CD8-positive, alpha-beta memory T cell (primary cell): ENCODE measurements around the gene TMEM183A. TPM values are rescaled to one million over a fixed set of nuclear protein-coding genes. Genes with fewer than 3 reads are reported as not detected.

Experiments
- CTCF ChIA-PET: fragments of 350-600 bp; sonication (Branson Sonifier 250); formaldehyde crosslinking; loops from one replicate; lab custom pipeline; 2021; ENCODE audit warnings: antibody characterized with exemption; lab: Charles Lee
- POLR2A ChIA-PET: fragments of 350-600 bp; sonication (Branson Sonifier 250); formaldehyde crosslinking; loops from one replicate; lab custom pipeline; 2021; ENCODE audit warnings: antibody characterized with exemption; lab: Charles Lee
- DNase-seq, 5 donors: peaks; one replicate each; pipeline versions ENCODE4 v3.0.0 to v3.0.0-alpha.2; 2020 to 2022; ENCODE audit warnings: mixed read lengths in 1 of 5
- H3K27ac ChIP-seq: one replicate; pipeline ENCODE4 v1.7.0; 2013; ENCODE audit warnings: low read depth, mild to moderate bottlenecking, low read length, moderate library complexity
- H3K27me3 ChIP-seq: 2 replicates; pipeline ENCODE4 v1.7.0; 2013; ENCODE audit warnings: low read length, mild to moderate bottlenecking; ENCODE audit not compliant: insufficient read depth, poor library complexity, severe bottlenecking
- H3K36me3 ChIP-seq: 2 replicates; pipeline ENCODE4 v1.7.0; 2013; ENCODE audit warnings: mild to moderate bottlenecking, low read length, moderate library complexity; ENCODE audit not compliant: insufficient read depth
- H3K4me1 ChIP-seq: 2 replicates; pipeline ENCODE4 v1.7.0; 2013; ENCODE audit warnings: mild to moderate bottlenecking, low read length, moderate library complexity; ENCODE audit not compliant: insufficient read depth
- H3K4me3 ChIP-seq: 2 replicates; pipeline ENCODE4 v1.7.0; 2013; ENCODE audit warnings: mild to moderate bottlenecking, low read length
- H3K9me3 ChIP-seq: 2 replicates; pipeline ENCODE4 v1.7.0; 2013; ENCODE audit warnings: mild to moderate bottlenecking, low read length
- H3K27ac Mint-ChIP-seq, 8 donors: one replicate each; pipeline ENCODE4 v1.8.0; 2020 to 2021; ENCODE audit warnings: mixed read lengths in 8 of 8, mild to moderate bottlenecking in 6 of 8, inconsistent platforms in 3 of 8, moderate library complexity in 3 of 8
- H3K27me3 Mint-ChIP-seq, 2 donors: one replicate each; pipeline ENCODE4 v1.8.0; 2020 to 2021; ENCODE audit warnings: mixed read lengths in 2 of 2, mild to moderate bottlenecking in 1 of 2, moderate library complexity in 1 of 2
- H3K36me3 Mint-ChIP-seq, 3 donors: one replicate each; pipeline ENCODE4 v1.8.0; 2020 to 2021; ENCODE audit warnings: mixed read lengths in 3 of 3, inconsistent platforms in 1 of 3, mild to moderate bottlenecking in 1 of 3
- H3K4me1 Mint-ChIP-seq, 3 donors: one replicate each; pipeline ENCODE4 v1.8.0; 2020 to 2021; ENCODE audit warnings: mixed read lengths in 3 of 3, inconsistent platforms in 1 of 3, mild to moderate bottlenecking in 1 of 3
- H3K4me3 Mint-ChIP-seq, 7 donors: one replicate each; pipeline ENCODE4 v1.8.0; 2020 to 2021; ENCODE audit warnings: mixed read lengths in 7 of 7, mild to moderate bottlenecking in 6 of 7, moderate library complexity in 4 of 7, inconsistent platforms in 2 of 7
- H3K9me3 Mint-ChIP-seq, 5 donors: one replicate each; pipeline ENCODE4 v1.8.0; 2020 to 2022; ENCODE audit warnings: mixed read lengths in 5 of 5, mild to moderate bottlenecking in 3 of 5, moderate library complexity in 2 of 5, inconsistent platforms in 1 of 5
- polyA plus RNA-seq: library from polyadenylated mRNA; unstranded; fragments of 300-500 nt; fragmentation: Illumina TruSeq; gene quantifications from one replicate; pipeline ENCODE4 v1.2.3, GENCODE V29; 2021
- total RNA-seq, 2 experiments: library from RNA; stranded (reverse); gene quantifications; one replicate each; pipeline ENCODE4 v1.2.3, GENCODE V29; 2021

The TMEM183A gene
- total and polyA plus RNA-seq, 3 experiments from 2014 or later, result 55.4 to 77.2 (median 76.9) TPM

DNA sequence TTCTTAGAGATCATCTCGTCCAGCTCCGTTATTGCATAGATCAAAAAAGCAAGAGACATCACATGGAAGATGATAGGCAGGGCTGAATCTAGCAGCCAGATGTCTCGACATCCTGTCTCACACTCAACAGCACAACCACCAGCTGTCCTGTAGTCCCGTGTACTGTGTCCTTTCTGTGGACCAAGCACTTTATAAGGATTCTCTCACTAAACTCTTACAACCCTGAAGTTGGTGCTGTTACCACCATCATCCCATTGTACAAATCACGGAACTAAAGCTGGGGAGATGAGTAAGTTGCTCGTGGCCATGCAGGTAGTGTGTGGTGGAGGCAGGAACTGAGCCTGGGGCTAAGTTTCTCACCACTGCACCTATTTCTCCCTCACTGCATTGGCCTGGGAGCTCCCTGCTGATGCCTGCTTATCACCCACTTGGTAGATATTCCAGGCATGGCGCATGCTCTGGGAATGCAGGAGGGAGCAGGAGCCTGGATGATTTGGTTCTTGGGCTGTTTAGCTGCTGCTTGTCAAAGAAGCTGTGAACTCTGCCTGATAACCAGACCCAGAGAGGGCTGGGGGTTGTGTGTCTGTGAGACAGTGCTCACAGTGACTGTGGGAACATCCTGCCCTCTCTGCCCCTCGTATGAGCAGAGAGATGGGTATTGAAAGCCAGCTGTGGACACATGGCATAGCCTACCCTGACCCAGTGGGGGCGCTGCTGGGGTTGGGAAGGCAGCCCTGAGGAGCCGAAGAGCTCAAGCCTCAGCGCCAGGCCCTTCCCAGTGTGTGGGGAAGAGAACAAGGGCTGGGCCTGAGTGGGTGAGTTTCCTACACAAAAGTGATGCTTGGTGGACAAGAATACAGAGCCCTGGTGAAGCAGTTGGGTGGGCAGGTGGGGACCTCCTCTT lies 32.7 kb downstream of the TMEM183A start:
- peaks cover 1 to 5% (median 5%) of the 10 kb centered on the region in 3 donors for H3K4me1 Mint-ChIP-seq
- H3K27ac Mint-ChIP-seq, result no peak overlapping the region
- no peaks in the 10 kb centered on the region for H3K9me3 ChIP-seq
- H3K36me3 Mint-ChIP-seq, result no peaks in the 10 kb centered on the region
- no peaks in the 10 kb centered on the region for H3K36me3 ChIP-seq
- ChIA-PET POLR2A (interaction anchor here (1.1 kb wide), 1 partner anchor 229 kb away, joined by 3 read pairs; no protein-coding TSS in a partner anchor), CTCF (interaction anchor here (0.7 to 4.6 kb wide), 20 partner anchors 10 to 448 kb away, joined by 3 to 57 read pairs (median 4); partner anchors contain the start of genes CHI3L1 and PPFIA4)
- H3K27ac ChIP-seq, result no peak overlapping the region
- no peaks in the 10 kb centered on the region for H3K27me3 ChIP-seq
- no peak overlapping the region for H3K4me3 ChIP-seq
- DNase-seq, result no peak
- no peak overlapping the region for H3K4me3 Mint-ChIP-seq
- no peaks in the 10 kb centered on the region for H3K4me1 ChIP-seq
- no peaks in the 10 kb centered on the region for H3K9me3 Mint-ChIP-seq
- peaks cover 4 to 20% of the 10 kb centered on the region in 2 donors for H3K27me3 Mint-ChIP-seq

DNA sequence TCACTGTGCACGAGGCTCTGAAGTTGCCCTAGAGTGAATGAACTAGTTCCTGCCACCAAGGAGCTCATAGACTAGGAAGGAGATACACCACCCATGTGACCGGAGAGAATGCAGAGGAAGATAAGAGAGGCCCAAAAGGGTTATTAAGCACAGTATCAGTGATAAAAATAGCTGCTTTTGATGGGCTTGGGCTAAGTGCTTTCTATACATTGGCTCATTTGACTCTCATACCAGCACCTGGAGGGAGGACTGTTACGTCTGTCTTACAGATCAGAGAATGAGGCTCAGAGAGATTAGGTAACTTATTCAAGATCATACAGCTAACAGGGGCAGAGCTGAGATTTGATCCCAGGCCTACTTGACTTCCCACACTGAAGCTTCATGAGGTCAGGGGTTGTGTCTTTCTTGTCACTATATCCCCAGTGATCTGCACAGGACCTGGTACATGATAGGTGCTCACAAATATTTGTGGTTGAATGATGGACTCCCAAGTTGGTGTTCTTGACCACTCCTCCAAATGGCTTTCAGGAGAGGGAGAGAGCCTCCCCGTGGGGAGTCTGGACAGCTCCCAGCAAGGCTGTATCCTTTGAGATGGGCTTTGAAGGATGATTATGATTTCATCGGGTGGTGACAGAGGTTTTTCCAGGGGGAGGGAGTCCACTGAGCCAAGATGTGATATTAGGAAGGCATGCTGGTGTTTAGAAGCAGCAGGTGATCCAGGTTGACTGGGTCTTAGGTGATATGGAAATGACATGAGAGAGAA lies 33.5 kb downstream of the TMEM183A start:
- no peak overlapping the region for H3K4me3 Mint-ChIP-seq
- DNase-seq, result no peak
- peak overlapping the region in 2 of 8 donors; percentile 47 to 59 for H3K27ac Mint-ChIP-seq
- peaks cover 1 to 5% (median 5%) of the 10 kb centered on the region in 3 donors for H3K4me1 Mint-ChIP-seq
- H3K36me3 Mint-ChIP-seq, result no peaks in the 10 kb centered on the region
- no peaks in the 10 kb centered on the region for H3K9me3 Mint-ChIP-seq
- Histone ChIP-seq H3K36me3 (no peaks in the 10 kb centered on the region), H3K4me1 (no peaks in the 10 kb centered on the region), H3K27me3 (no peaks in the 10 kb centered on the region), H3K9me3 (no peaks in the 10 kb centered on the region), H3K4me3 (no peak overlapping the region), H3K27ac (no peak overlapping the region)
- peaks cover 5 to 22% of the 10 kb centered on the region in 2 donors for H3K27me3 Mint-ChIP-seq
- POLR2A ChIA-PET, result no interaction called here
- CTCF ChIA-PET, result interaction anchor here (0.8 to 4.6 kb wide), 8 partner anchors 10 to 227 kb away, joined by 3 to 57 read pairs (median 6); no protein-coding TSS in a partner anchor

- H3K27me3 Mint-ChIP-seq, result peaks cover 5 to 22% of the 10 kb centered on the region in 2 donors
- no peaks in the 10 kb centered on the region for H3K4me1 ChIP-seq
- no peaks in the 10 kb centered on the region for H3K36me3 Mint-ChIP-seq
- no peak overlapping the region for H3K4me3 ChIP-seq
- H3K36me3 ChIP-seq, result no peaks in the 10 kb centered on the region
- peaks cover 1 to 5% (median 5%) of the 10 kb centered on the region in 3 donors for H3K4me1 Mint-ChIP-seq
- no peaks in the 10 kb centered on the region for H3K27me3 ChIP-seq
- no peak for DNase-seq
- ChIA-PET CTCF (interaction anchor here (3.5 to 4.6 kb wide), 3 partner anchors 131 to 227 kb away, joined by 15 to 57 read pairs (median 21); no protein-coding TSS in a partner anchor), POLR2A (no interaction called here)
- H3K27ac Mint-ChIP-seq, result peak overlapping the region in 1 of 8 donors; percentile 35
- H3K4me3 Mint-ChIP-seq, result no peak overlapping the region
- no peak overlapping the region for H3K27ac ChIP-seq
- H3K9me3 Mint-ChIP-seq, result no peaks in the 10 kb centered on the region
- H3K9me3 ChIP-seq, result no peaks in the 10 kb centered on the region
These were observed 34.3 kb downstream of the TMEM183A start for GRCh38 chr1:203041351-203041932.

- Mint-ChIP-seq H3K27ac (peak overlapping the region in 1 of 8 donors; percentile 57), H3K4me3 (no peak overlapping the region), H3K9me3 (no peaks in the 10 kb centered on the region), H3K27me3 (peaks cover 6 to 18% of the 10 kb centered on the region in 2 donors), H3K4me1 (peaks cover 1 to 5% (median 5%) of the 10 kb centered on the region in 3 donors), H3K36me3 (no peaks in the 10 kb centered on the region)
- DNase-seq, result peak in 1 of 5 donors; percentile 28
- Histone ChIP-seq H3K27me3 (no peaks in the 10 kb centered on the region), H3K27ac (no peak overlapping the region), H3K36me3 (no peaks in the 10 kb centered on the region), H3K4me1 (no peaks in the 10 kb centered on the region), H3K4me3 (no peak overlapping the region), H3K9me3 (no peaks in the 10 kb centered on the region)
- CTCF ChIA-PET, result interaction anchor here (1.0 kb wide), 1 partner anchor 175 kb away, joined by 3 read pairs; no protein-coding TSS in a partner anchor
- POLR2A ChIA-PET, result no interaction called here
These were observed 36.8 kb downstream of the TMEM183A start for GRCh38 chr1:203043830-203044545.

GRCh38 chr1:203044546-203045250 lies 37.5 kb downstream of the TMEM183A start:
- Histone ChIP-seq H3K4me3 (no peak overlapping the region), H3K27me3 (no peaks in the 10 kb centered on the region), H3K9me3 (no peaks in the 10 kb centered on the region), H3K4me1 (no peaks in the 10 kb centered on the region), H3K36me3 (no peaks in the 10 kb centered on the region), H3K27ac (no peak overlapping the region)
- H3K27ac Mint-ChIP-seq, result no peak overlapping the region
- H3K27me3 Mint-ChIP-seq, result peaks cover 4 to 13% of the 10 kb centered on the region in 2 donors
- CTCF ChIA-PET, result no interaction called here
- POLR2A ChIA-PET, result no interaction called here
- peak in 1 of 5 donors; percentile 21 for DNase-seq
- no peaks in the 10 kb centered on the region for H3K36me3 Mint-ChIP-seq
- H3K4me3 Mint-ChIP-seq, result no peak overlapping the region
- no peaks in the 10 kb centered on the region for H3K4me1 Mint-ChIP-seq
- no peaks in the 10 kb centered on the region for H3K9me3 Mint-ChIP-seq

DNA sequence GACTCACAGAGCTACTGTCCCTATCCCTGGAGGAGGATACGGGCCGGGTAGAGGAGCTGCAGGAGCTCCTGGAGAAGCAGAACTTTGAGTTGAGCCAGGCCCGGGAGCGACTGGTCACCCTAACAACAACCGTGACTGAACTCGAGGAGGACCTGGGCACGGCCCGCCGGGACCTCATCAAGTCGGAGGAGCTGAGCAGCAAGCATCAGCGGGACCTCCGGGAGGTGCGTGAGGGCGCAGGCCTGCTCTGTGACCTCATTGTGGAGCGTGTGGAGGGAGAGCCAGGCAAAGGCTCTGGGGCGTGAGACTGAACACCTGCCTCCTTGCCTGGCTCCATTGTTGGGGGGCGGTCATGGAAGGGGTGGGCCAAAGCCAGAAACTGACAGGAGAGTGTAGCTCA lies 38.2 kb downstream of the TMEM183A start:
- Mint-ChIP-seq H3K4me1 (no peaks in the 10 kb centered on the region), H3K27me3 (peaks cover 5 to 19% of the 10 kb centered on the region in 2 donors), H3K4me3 (no peak overlapping the region), H3K36me3 (no peaks in the 10 kb centered on the region), H3K27ac (no peak overlapping the region), H3K9me3 (no peaks in the 10 kb centered on the region)
- DNase-seq, result peak in 1 of 5 donors; percentile 46
- POLR2A ChIA-PET, result no interaction called here
- no peaks in the 10 kb centered on the region for H3K27me3 ChIP-seq
- H3K9me3 ChIP-seq, result no peaks in the 10 kb centered on the region
- H3K27ac ChIP-seq, result no peak overlapping the region
- CTCF ChIA-PET, result no interaction called here
- no peaks in the 10 kb centered on the region for H3K4me1 ChIP-seq
- H3K4me3 ChIP-seq, result no peak overlapping the region
- no peaks in the 10 kb centered on the region for H3K36me3 ChIP-seq
